Endothelial cell of umbilical vein (primary cell): ENCODE measurements around the gene AGBL3. TPM values are rescaled to one million over a fixed set of nuclear protein-coding genes. Genes with fewer than 3 reads are reported as not detected.

ENCODE experiments used
- BruUV-seq: library from RNA; stranded (reverse); fragments of 400-500 nt; replicated peaks from 2 replicates; lab custom pipeline; 2021; lab: Mats Ljungman, UMichigan
- CTCF ChIA-PET: fragments of 300-600, 350-600 bp; sonication (Branson Sonifier 250); formaldehyde crosslinking; loops from one replicate; lab custom pipeline; 2021; ENCODE audit warnings: antibody characterized with exemption, inconsistent platforms; lab: Charles Lee
- POLR2A ChIA-PET: fragments of 300-600, 350-600 bp; sonication (Branson Sonifier 250); formaldehyde crosslinking; loops from one replicate; lab custom pipeline; 2021; ENCODE audit warnings: antibody characterized with exemption, inconsistent platforms; lab: Charles Lee
- DNase-seq: peaks from one replicate; pipeline ENCODE4 v3.0.0-alpha.2; 2011; ENCODE audit warnings: low read depth, low spot score
- FAIRE-seq: peaks from 2 replicates; lab custom pipeline; 2011; peaks lifted over from hg19 to GRCh38; lab: Jason Lieb, UNC
- H2AFZ ChIP-seq: 2 replicates; pipeline ENCODE4 v1.6.0; 2012; ENCODE audit warnings: low read depth, low read length, control low read depth, inconsistent platforms
- H3K27ac ChIP-seq: 2 replicates; pipeline ENCODE4 v1.5.1; 2011; ENCODE audit warnings: low read depth, mild to moderate bottlenecking, control low read depth, low read length, moderate library complexity; ENCODE audit not compliant: insufficient read depth
- H3K27me3 ChIP-seq, 2 experiments: 2 replicates each; pipeline versions ENCODE4 v1.6.0 to v1.6.1; 2011; ENCODE audit warnings: low read length in 2 of 2, mixed read lengths in 1 of 2; ENCODE audit not compliant: control insufficient read depth in 2 of 2, insufficient read depth in 2 of 2
- H3K36me3 ChIP-seq, 2 experiments: 2 replicates in 1 of 2; 3 replicates in 1 of 2; pipeline ENCODE4 v1.5.1; 2011; ENCODE audit warnings: low read length in 2 of 2, mild to moderate bottlenecking in 1 of 2, moderate library complexity in 1 of 2; ENCODE audit not compliant: control insufficient read depth in 2 of 2, insufficient read depth in 2 of 2; ENCODE audit errors: extremely low read depth in 1 of 2
- H3K4me1 ChIP-seq: 3 replicates; pipeline ENCODE4 v1.5.1; 2011; ENCODE audit warnings: mild to moderate bottlenecking, low read length; ENCODE audit not compliant: control insufficient read depth, insufficient read depth; ENCODE audit errors: extremely low read depth
- H3K4me2 ChIP-seq: 2 replicates; pipeline ENCODE4 v1.6.1; 2011; ENCODE audit warnings: low read length, control low read depth, mixed read lengths; ENCODE audit not compliant: insufficient read depth
- H3K4me3 ChIP-seq, 3 experiments: fragments of 200-600 bp in 1 of 3; sonication (generic), shearing (Covaris generic) in 1 of 3; replicated peaks in 1 of 3; 2 replicates each; pipeline ENCODE4 v1.5.1; 2011 to 2016; ENCODE audit warnings: control low read depth in 3 of 3, low read length in 3 of 3, mild to moderate bottlenecking in 2 of 3, inconsistent platforms in 1 of 3, low read depth in 1 of 3, moderate library complexity in 1 of 3; ENCODE audit not compliant: insufficient read depth in 1 of 3
- H3K79me2 ChIP-seq: 2 replicates; pipeline ENCODE4 v1.6.0; 2012; ENCODE audit warnings: low read length, inconsistent platforms; ENCODE audit not compliant: control insufficient read depth, insufficient read depth
- H3K9ac ChIP-seq: replicated peaks from 2 replicates; pipeline ENCODE3; 2011; ENCODE audit warnings: low read length, control low read depth; ENCODE audit not compliant: insufficient read depth; ENCODE audit errors: extremely low read depth
- H3K9me1 ChIP-seq: replicated peaks from 3 replicates; pipeline ENCODE4 v1.6.0; 2011; ENCODE audit warnings: mild to moderate bottlenecking, low read length; ENCODE audit not compliant: control insufficient read depth, insufficient read depth; ENCODE audit errors: extremely low read depth
- H3K9me3 ChIP-seq: replicated peaks from 2 replicates; pipeline ENCODE4 v1.5.1; 2012; ENCODE audit warnings: low read length, inconsistent platforms; ENCODE audit not compliant: control insufficient read depth, insufficient read depth
- H4K20me1 ChIP-seq: replicated peaks from 2 replicates; pipeline ENCODE3; 2011; ENCODE audit warnings: mild to moderate bottlenecking, low read length; ENCODE audit not compliant: control insufficient read depth, insufficient read depth; ENCODE audit errors: extremely low read depth
- EZH2 ChIP-seq: IDR thresholded peaks from 2 replicates; pipeline ENCODE4 v1.6.1; 2012; ENCODE audit warnings: borderline replicate concordance, low read depth, mild to moderate bottlenecking, moderate library complexity, low read length, inconsistent platforms; ENCODE audit not compliant: severe bottlenecking
- FOS ChIP-seq: IDR thresholded peaks from 2 replicates; pipeline ENCODE4 v1.6.1; 2011; ENCODE audit warnings: mild to moderate bottlenecking, low read length, moderate library complexity, borderline replicate concordance; ENCODE audit not compliant: insufficient read depth
- GATA2 ChIP-seq: IDR thresholded peaks from 2 replicates; pipeline ENCODE4 v1.7.0; 2011; ENCODE audit warnings: low read depth, mild to moderate bottlenecking, moderate library complexity, mixed read lengths, low read length; ENCODE audit not compliant: insufficient read length, insufficient read depth
- JUN ChIP-seq: IDR thresholded peaks from 2 replicates; pipeline ENCODE4 v1.6.1; 2011; ENCODE audit warnings: borderline replicate concordance, low read depth; ENCODE audit not compliant: insufficient read length, insufficient read depth
- MYC ChIP-seq: IDR thresholded peaks from one replicate; pipeline ENCODE4 v1.6.1; 2011; ENCODE audit warnings: mild to moderate bottlenecking, low read depth, low read length
- POLR2A ChIP-seq: IDR thresholded peaks from 2 replicates; pipeline ENCODE4 v1.6.1; 2012; ENCODE audit warnings: low read depth, mild to moderate bottlenecking, control low read depth, low read length
- POLR2AphosphoS5 ChIP-seq: IDR thresholded peaks from 2 replicates; pipeline ENCODE4 v1.6.1; 2012; ENCODE audit warnings: low read depth, mild to moderate bottlenecking, control low read depth, low read length, moderate library complexity; ENCODE audit not compliant: insufficient read depth
- dilution Hi-C: fragments of 300-500 bp; cut with MboI; formaldehyde crosslinking; loops from one replicate; pipeline ENCODE4 v1.15.0; 2019; ENCODE audit warnings: low sequenced_read_pairs; ENCODE audit not compliant: extremely low pct_ligation_motif_present
- intact Hi-C: fragments of 100-400 bp; cut with micrococcal nuclease; formaldehyde crosslinking; loops from one replicate; pipeline ENCODE4 v1.10.0; 2022
- polyA plus RNA-seq, 4 experiments: library from polyadenylated mRNA; depleted of rRNA in 3 of 4; stranded (reverse) in 3 of 4; unstranded in 1 of 4; fragments of >200 nt; gene quantifications; 2 replicates each; pipeline versions ENCODE4 v1.2.1 to v1.2.3, GENCODE V29; 2011 to 2012; ENCODE audit warnings: missing spikeins in 1 of 4
- total RNA-seq: library from RNA; stranded (reverse); gene quantifications from 2 replicates; pipeline ENCODE4 v1.2.3, GENCODE V29; 2021
- TF ChIP-seq, protein P1 (sequence below): IDR thresholded peaks from 2 replicates; pipeline ENCODE4 v1.6.1; 2011; ENCODE audit not compliant: insufficient read depth, insufficient read length
- TF ChIP-seq, protein P2 (sequence below), 2 donors: IDR thresholded peaks; 1 replicate in 1 of 2; 2 replicates in 1 of 2; pipeline ENCODE4 v1.5.1; 2011; ENCODE audit warnings: low read length in 2 of 2, mild to moderate bottlenecking in 2 of 2, moderate library complexity in 2 of 2, control low read depth in 1 of 2, inconsistent platforms in 1 of 2, low read depth in 1 of 2; ENCODE audit not compliant: insufficient read depth in 1 of 2; ENCODE audit errors: extremely low read depth in 1 of 2

Gene AGBL3
- total and polyA plus RNA-seq, 2 donors (not counting 3 experiments of a cell fraction or from before 2014, with no cell fraction given), result 0.97 to 3.2 TPM

DNA sequence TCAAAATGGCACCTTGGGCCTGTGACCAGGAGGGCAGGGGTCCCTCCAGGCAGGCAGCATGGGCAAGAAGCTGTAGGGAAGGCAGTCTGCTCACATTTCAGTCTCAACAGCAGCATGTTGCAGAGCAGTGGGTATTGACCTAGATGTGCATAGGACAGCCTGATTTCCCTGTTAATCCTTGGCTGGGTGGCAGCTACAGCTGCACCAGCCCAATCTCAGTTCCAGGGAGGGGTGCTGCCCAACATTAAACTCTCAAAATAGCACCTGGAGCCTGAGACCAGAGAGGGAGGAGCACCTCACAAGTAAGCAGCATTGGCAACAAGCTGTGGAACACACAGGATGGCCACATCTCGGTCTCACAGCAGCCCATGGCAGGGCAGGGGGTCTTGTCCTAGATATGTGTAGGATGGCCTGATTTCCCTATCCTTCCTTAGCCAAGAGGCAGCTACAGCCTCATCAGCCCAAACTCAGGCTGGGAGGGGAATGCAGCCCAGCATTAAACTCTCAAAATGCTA lies 171.9 kb downstream of the AGBL3 start:
- H3K4me2 ChIP-seq, result no peak overlapping the region
- no peaks in the 10 kb centered on the region for H3K27me3 ChIP-seq
- CTCF ChIA-PET, result interaction anchor here (1.0 to 1.1 kb wide), 2 partner anchors 9 to 10 kb away, joined by 3 read pairs; partner anchors contain the start of gene TMEM140
- H3K27ac ChIP-seq, result no peak overlapping the region
- H3K4me1 ChIP-seq, result peaks cover 33% of the 10 kb centered on the region
- no peak overlapping the region for H3K4me3 ChIP-seq
- no peaks in the 10 kb centered on the region for H3K79me2 ChIP-seq
- H3K9me3 ChIP-seq, result no peaks in the 10 kb centered on the region
- H2AFZ ChIP-seq, result no peak overlapping the region
- no peaks in the 10 kb centered on the region for H3K9me1 ChIP-seq
- TF ChIP-seq MYC, result no peak
- no peak for TF ChIP-seq POLR2AphosphoS5
- TF ChIP-seq FOS, result no peak
- TF ChIP-seq, protein P1, sequence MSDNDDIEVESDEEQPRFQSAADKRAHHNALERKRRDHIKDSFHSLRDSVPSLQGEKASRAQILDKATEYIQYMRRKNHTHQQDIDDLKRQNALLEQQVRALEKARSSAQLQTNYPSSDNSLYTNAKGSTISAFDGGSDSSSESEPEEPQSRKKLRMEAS, result no peak
- TF ChIP-seq EZH2, result no peak
- TF ChIP-seq, protein P2, sequence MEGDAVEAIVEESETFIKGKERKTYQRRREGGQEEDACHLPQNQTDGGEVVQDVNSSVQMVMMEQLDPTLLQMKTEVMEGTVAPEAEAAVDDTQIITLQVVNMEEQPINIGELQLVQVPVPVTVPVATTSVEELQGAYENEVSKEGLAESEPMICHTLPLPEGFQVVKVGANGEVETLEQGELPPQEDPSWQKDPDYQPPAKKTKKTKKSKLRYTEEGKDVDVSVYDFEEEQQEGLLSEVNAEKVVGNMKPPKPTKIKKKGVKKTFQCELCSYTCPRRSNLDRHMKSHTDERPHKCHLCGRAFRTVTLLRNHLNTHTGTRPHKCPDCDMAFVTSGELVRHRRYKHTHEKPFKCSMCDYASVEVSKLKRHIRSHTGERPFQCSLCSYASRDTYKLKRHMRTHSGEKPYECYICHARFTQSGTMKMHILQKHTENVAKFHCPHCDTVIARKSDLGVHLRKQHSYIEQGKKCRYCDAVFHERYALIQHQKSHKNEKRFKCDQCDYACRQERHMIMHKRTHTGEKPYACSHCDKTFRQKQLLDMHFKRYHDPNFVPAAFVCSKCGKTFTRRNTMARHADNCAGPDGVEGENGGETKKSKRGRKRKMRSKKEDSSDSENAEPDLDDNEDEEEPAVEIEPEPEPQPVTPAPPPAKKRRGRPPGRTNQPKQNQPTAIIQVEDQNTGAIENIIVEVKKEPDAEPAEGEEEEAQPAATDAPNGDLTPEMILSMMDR (IDR thresholded peaks at IDR 0.05; ENCODE audit: extremely low read depth in 1 of 2, insufficient read depth in 1 of 2, low read depth in 1 of 2, low read length in 2 of 2), result no peak
- no peak for TF ChIP-seq POLR2A
- TF ChIP-seq JUN, result no peak
- TF ChIP-seq GATA2, result no peak
- POLR2A ChIA-PET, result no interaction called here
- BruUV-seq, result no TSS peak
- FAIRE-seq (no peak), DNase-seq (no peak)
- intact Hi-C loops (no loop called here), dilution Hi-C loops (no loop called here)
- no peaks in the 10 kb centered on the region for H4K20me1 ChIP-seq
- no peaks in the 10 kb centered on the region for H3K36me3 ChIP-seq
- no peak overlapping the region for H3K9ac ChIP-seq
